Skeletal muscle satellite cell (primary cell): ENCODE results near the gene CCDC158.
"Not testable (repeated sequence)": the region's sequence is repeated elsewhere in the genome, so short reads cannot be mapped to it uniquely, and the experiment has no call there.

Source experiments
- H3K27me3 ChIP-seq: 2 replicates; pipeline ENCODE4 v1.7.0; 2013; ENCODE audit warnings: low read length; ENCODE audit not compliant: control insufficient read depth, insufficient read depth
- H3K36me3 ChIP-seq: 2 replicates; pipeline ENCODE4 v1.7.0; 2013; ENCODE audit warnings: mild to moderate bottlenecking, control low read depth, low read length; ENCODE audit not compliant: insufficient read depth
- H3K4me1 ChIP-seq: 2 replicates; pipeline ENCODE4 v1.7.0; 2013; ENCODE audit warnings: low read length; ENCODE audit not compliant: control insufficient read depth, insufficient read depth
- H3K4me2 ChIP-seq: 2 replicates; pipeline ENCODE4 v1.7.0; 2013; ENCODE audit warnings: mild to moderate bottlenecking, low read length
- H3K4me3 ChIP-seq: 2 replicates; pipeline ENCODE4 v1.7.0; 2013; ENCODE audit warnings: low read length
- H3K9ac ChIP-seq: 2 replicates; pipeline ENCODE4 v1.7.0; 2013; ENCODE audit warnings: mild to moderate bottlenecking, low read depth, low read length, moderate library complexity
- H3K9me3 ChIP-seq: replicated peaks from 2 replicates; pipeline ENCODE4 v1.7.0; 2013; ENCODE audit warnings: mild to moderate bottlenecking, control low read depth, low read length

The CCDC158 gene

GRCh38 chr4:76363556-76364290 is 57.2 kb downstream of the CCDC158 start:
- no peaks in the 10 kb centered on the region for H3K9me3 ChIP-seq
- no peaks in the 10 kb centered on the region for H3K36me3 ChIP-seq
- H3K9ac ChIP-seq = no peak overlapping the region
- peaks cover 6% of the 10 kb centered on the region for H3K4me1 ChIP-seq
- peaks cover 18% of the 10 kb centered on the region for H3K27me3 ChIP-seq
- no peak overlapping the region for H3K4me3 ChIP-seq
- no peak overlapping the region for H3K4me2 ChIP-seq

DNA sequence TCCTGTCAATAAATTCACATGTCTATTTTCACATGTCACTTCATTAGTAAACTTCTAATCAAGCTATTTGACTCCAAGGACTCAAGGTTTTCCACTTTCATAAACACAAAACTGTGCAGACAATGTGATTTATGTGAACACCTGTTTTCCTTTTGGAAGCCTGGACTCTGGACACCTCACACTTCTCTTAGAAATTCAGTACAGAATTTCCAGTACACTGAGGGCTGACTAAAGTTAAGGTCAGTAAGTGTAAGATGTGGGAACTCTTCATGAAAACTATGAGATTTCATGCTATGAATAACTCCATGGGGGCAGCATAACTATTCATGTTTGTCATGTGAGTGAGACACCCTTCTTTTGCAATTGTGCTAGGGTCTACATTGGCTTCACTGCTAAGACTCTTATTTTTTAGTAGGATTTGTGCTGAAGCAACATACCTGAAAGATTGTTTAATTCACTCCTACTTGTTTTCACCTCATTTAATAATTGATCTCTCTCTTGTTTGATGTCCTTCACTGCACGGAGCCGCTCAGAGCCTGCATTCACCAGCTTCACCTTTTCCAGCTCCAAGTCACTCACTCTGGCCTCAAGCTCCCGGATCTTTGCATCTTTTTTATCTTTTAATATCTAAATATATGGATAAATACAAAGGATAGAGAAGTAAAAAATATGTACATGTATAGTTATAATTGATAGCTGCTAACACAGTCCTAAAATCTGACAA is 59.1 kb downstream of the CCDC158 start:
- Histone ChIP-seq H3K36me3 (no peaks in the 10 kb centered on the region), H3K9ac (no peak overlapping the region), H3K4me1 (peaks cover 6% of the 10 kb centered on the region), H3K4me3 (no peak overlapping the region), H3K27me3 (peaks cover 16% of the 10 kb centered on the region), H3K4me2 (no peak overlapping the region), H3K9me3 (peaks cover 3% of the 10 kb centered on the region)

GRCh38 chr4:76359881-76360466 is 61.0 kb downstream of the CCDC158 start:
- H3K4me2 ChIP-seq, H3K9ac ChIP-seq, H3K36me3 ChIP-seq, H3K4me3 ChIP-seq, H3K9me3 ChIP-seq, H3K4me1 ChIP-seq: not testable (repeated sequence)
- H3K27me3 ChIP-seq = peaks cover 17% of the 10 kb centered on the region

- no peaks in the 10 kb centered on the region for H3K36me3 ChIP-seq
Observed at GRCh38 chr4:76357981-76358380, 63.0 kb downstream of the CCDC158 start.

GRCh38 chr4:76354517-76355473 is 66.1 kb downstream of the CCDC158 start:
- Histone ChIP-seq H3K4me3 (no peak overlapping the region), H3K9me3 (peaks cover 3% of the 10 kb centered on the region), H3K9ac (no peak overlapping the region), H3K27me3 (peaks cover 13% of the 10 kb centered on the region), H3K36me3 (no peaks in the 10 kb centered on the region), H3K4me1 (no peaks in the 10 kb centered on the region), H3K4me2 (no peak overlapping the region)

More at GRCh38 chr4:76357981-76358380, 63.0 kb downstream of the CCDC158 start:
- Histone ChIP-seq H3K9me3 (peaks cover 3% of the 10 kb centered on the region), H3K9ac (no peak overlapping the region), H3K4me2 (no peak overlapping the region), H3K4me3 (no peak overlapping the region), H3K4me1 (no peaks in the 10 kb centered on the region), H3K27me3 (peaks cover 15% of the 10 kb centered on the region)

GRCh38 chr4:76342803-76343202 is 78.1 kb downstream of the CCDC158 start:
- Histone ChIP-seq H3K4me1 (no peaks in the 10 kb centered on the region), H3K9me3 (no peaks in the 10 kb centered on the region), H3K9ac (no peak overlapping the region), H3K36me3 (no peaks in the 10 kb centered on the region), H3K4me2 (no peak overlapping the region), H3K27me3 (peaks cover 12% of the 10 kb centered on the region), H3K4me3 (no peak overlapping the region)

- Histone ChIP-seq H3K36me3 (no peaks in the 10 kb centered on the region), H3K4me1 (no peaks in the 10 kb centered on the region), H3K4me2 (no peak overlapping the region), H3K4me3 (no peak overlapping the region), H3K9ac (no peak overlapping the region), H3K9me3 (no peaks in the 10 kb centered on the region), H3K27me3 (peaks cover 12% of the 10 kb centered on the region)
Observed at GRCh38 chr4:76342191-76342590, 78.8 kb downstream of the CCDC158 start.

DNA sequence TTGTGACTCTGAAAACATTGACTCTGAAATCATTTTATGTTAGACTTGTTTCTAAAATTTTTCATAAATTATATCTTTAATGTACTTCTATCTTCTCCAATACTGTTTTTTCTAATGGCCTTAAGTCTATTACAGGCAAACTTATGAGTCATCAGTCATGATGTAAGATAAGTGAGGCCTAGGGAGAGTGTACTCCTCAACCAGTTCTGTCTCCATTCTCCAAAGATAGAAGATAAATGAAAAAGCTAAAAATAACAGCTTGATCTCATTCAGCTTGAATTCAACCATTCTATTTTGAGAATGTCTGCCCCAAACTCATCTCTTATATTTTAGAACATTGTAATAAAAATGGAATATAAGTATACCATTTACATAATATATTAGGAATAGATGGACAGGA is 79.9 kb downstream of the CCDC158 start:
- Histone ChIP-seq H3K4me2 (no peak overlapping the region), H3K4me3 (no peak overlapping the region), H3K27me3 (peaks cover 12% of the 10 kb centered on the region), H3K4me1 (no peaks in the 10 kb centered on the region), H3K36me3 (no peaks in the 10 kb centered on the region), H3K9ac (no peak overlapping the region), H3K9me3 (no peaks in the 10 kb centered on the region)

GRCh38 chr4:76339364-76339763 is 81.6 kb downstream of the CCDC158 start:
- Histone ChIP-seq H3K4me2 (no peak overlapping the region), H3K9me3 (no peaks in the 10 kb centered on the region), H3K4me1 (no peaks in the 10 kb centered on the region), H3K27me3 (peaks cover 8% of the 10 kb centered on the region), H3K4me3 (no peak overlapping the region), H3K9ac (no peak overlapping the region), H3K36me3 (no peaks in the 10 kb centered on the region)

DNA sequence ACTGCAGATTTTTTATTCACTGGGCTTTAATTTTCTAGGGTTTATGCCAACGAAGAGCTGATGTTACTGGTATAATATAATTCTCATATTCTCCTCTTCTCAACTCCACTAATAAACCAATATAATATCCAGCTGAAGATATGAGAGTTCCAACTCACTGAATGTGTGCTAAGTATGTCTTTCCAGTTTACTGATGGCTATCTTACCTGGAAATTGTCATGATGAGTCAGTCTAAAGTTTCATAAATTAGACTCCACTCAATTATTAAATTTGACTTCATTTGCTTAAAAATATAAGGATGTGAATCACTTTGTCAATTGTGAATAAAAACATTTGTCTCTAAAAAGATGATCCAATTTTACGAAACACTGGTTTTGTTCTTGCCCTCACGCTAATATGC is 86.1 kb downstream of the CCDC158 start:
- Histone ChIP-seq H3K4me3 (no peak overlapping the region), H3K36me3 (no peaks in the 10 kb centered on the region), H3K9me3 (no peaks in the 10 kb centered on the region), H3K4me2 (no peak overlapping the region), H3K27me3 (peaks cover 14% of the 10 kb centered on the region), H3K4me1 (no peaks in the 10 kb centered on the region), H3K9ac (no peak overlapping the region)

DNA sequence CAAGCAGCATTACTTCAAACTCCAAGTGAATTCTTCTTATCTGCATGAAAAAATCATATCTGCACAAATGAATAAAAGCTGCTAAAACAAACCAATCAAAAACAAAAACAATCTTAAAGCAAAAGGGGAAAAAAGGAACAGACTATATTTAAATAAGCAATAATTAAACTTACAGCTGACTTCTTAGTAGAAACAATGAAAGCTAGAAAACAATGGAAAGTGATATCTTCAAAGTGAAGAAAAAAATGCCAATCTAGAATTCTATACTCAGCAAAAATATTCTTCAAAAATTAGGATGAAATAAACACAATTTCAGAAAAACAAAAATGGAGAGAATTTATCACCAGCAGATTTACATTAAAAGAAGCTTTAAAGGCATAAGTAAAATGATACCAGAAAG is 94.4 kb downstream of the CCDC158 start:
- Histone ChIP-seq H3K4me2 (no peak overlapping the region), H3K36me3 (no peaks in the 10 kb centered on the region), H3K4me1 (no peaks in the 10 kb centered on the region), H3K9me3 (peaks cover 5% of the 10 kb centered on the region), H3K4me3 (no peak overlapping the region), H3K27me3 (peaks cover 17% of the 10 kb centered on the region), H3K9ac (no peak overlapping the region)
